NT2/D1 (cell line): Measurements from ENCODE around the gene LDLRAD4.

Experiments
- DNase-seq: peaks from one replicate; pipeline ENCODE4 v3.0.0-alpha.2; 2011; ENCODE audit warnings: low read depth, low spot score
- H3K27me3 ChIP-seq: 2 replicates; pipeline ENCODE4 v1.6.0; 2011; ENCODE audit warnings: mild to moderate bottlenecking; ENCODE audit not compliant: insufficient read length, insufficient read depth
- H3K36me3 ChIP-seq: 2 replicates; pipeline ENCODE4 v1.6.1; 2011; ENCODE audit warnings: mild to moderate bottlenecking, low read length, mixed read lengths; ENCODE audit not compliant: insufficient read depth, insufficient read length
- H3K4me1 ChIP-seq: 2 replicates; pipeline ENCODE4 v1.5.1; 2011; ENCODE audit not compliant: insufficient read depth, insufficient read length
- H3K4me3 ChIP-seq: 2 replicates; pipeline ENCODE4 v1.5.1; 2011; ENCODE audit warnings: low read depth; ENCODE audit not compliant: insufficient read length
- H3K9ac ChIP-seq: 2 replicates; pipeline ENCODE4 v1.6.0; 2011; ENCODE audit warnings: low read depth; ENCODE audit not compliant: insufficient read length
- H3K9me3 ChIP-seq: 2 replicates; pipeline ENCODE4 v1.5.1; 2011; ENCODE audit warnings: mild to moderate bottlenecking, low read length; ENCODE audit not compliant: insufficient read depth
- SUZ12 ChIP-seq: IDR thresholded peaks from 2 replicates; pipeline ENCODE4 v1.6.1; 2011; ENCODE audit not compliant: insufficient read length, insufficient read depth; ENCODE audit errors: extremely low read depth
- YY1 ChIP-seq: IDR thresholded peaks from 2 replicates; pipeline ENCODE4 v1.6.1; 2011; ENCODE audit not compliant: insufficient read length, insufficient read depth
- ZNF274 ChIP-seq: IDR thresholded peaks from 2 replicates; pipeline ENCODE4 v1.6.1; 2011; ENCODE audit warnings: mild to moderate bottlenecking, low read depth, low read length

Gene LDLRAD4

DNA sequence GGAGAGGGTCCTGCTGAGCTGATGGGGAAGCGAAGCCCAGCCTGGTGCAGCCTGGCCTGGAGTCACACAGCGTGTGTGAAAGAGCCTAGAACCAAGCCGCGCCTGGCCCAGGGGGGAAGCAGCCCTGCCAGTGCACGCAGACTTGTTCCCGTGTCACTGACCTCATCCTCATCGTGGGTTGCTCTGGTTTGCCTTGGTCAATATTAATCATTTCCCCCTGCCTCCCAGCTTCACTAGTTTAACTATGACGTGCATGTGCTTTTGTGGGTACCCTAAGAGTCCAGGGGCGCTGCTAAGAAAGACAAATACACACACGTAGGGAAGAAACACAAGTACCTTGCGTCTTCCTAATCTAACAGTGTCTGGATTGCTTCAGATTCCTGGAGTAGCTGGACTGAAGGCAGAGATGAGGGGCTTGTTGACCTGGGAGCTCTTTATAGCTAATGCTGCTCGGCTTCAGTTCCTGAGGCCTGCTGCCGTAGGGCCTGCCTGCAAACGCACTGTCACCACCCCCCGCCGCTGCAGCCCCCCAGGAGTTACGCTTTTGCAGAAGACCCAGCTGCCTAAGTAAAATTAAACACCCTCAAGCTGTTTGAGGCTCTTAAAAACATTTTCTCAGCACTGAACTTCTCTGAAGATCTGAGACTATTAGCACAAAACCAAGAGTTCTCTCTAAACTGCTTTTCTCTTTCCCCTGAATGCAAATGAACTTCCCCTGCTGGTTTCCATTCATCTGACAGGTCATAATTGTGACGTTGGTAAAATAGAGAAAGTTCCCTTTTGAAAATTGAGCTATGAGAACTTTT lies 348.6 kb downstream of the LDLRAD4 start:
- H3K9ac ChIP-seq, result no peak overlapping the region

DNA sequence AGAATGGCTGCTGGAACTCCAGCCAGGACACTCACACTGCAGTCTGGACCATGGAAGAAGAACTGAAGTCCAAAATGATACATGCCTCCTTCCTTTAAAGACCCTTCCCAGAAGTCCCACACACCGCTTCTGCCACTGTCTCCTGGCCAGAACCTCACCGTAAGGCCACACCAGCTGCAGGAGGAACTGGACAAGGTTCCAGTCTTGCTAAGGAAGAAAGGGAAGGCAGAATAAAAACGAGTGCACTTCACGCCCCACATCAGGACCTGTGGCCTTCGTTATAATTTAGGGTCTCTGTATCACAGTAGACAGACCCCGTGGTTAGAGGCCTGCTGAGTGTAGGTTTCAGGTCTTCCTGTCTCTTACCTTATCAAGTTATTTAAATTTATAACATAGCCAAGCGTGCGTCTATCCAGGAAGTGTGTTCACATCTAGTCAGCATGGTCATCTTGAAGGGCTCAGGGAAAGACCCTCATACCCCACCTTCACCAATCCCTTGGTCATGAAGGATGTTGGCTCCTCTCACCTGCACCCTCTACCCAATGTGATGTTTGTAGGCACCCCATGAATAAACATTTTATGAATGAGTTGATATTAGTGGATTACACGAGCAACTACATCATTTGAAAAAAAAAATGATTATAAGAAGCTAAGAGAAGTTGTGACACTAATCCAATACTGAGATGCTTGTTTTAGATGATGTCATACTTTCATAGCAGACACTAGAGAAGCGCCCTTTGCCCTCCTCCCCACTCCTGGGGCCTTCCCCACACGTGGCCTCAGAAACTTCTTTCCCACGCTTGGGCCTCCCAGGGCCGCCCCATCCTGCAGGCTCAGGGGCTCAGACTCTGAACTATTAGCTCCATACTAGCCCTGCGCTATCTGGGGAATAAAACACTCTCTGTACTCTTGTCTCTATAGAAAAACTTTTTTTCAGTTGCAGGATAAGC lies 350.2 kb downstream of the LDLRAD4 start:
- Histone ChIP-seq H3K4me1 (no peaks in the 10 kb centered on the region), H3K9ac (no peak overlapping the region), H3K9me3 (no peaks in the 10 kb centered on the region), H3K36me3 (no peaks in the 10 kb centered on the region), H3K27me3 (no peaks in the 10 kb centered on the region), H3K4me3 (no peak overlapping the region)
- no peak for DNase-seq
- TF ChIP-seq SUZ12, result no peak
- TF ChIP-seq ZNF274, result no peak
- no peak for TF ChIP-seq YY1

More for the DNA sequence above, 348.6 kb downstream of the LDLRAD4 start:
- no peak overlapping the region for H3K4me3 ChIP-seq
- no peaks in the 10 kb centered on the region for H3K4me1 ChIP-seq
- TF ChIP-seq ZNF274, result no peak
- no peak for TF ChIP-seq SUZ12
- TF ChIP-seq YY1, result no peak
- no peaks in the 10 kb centered on the region for H3K27me3 ChIP-seq
- no peaks in the 10 kb centered on the region for H3K9me3 ChIP-seq
- H3K36me3 ChIP-seq, result no peaks in the 10 kb centered on the region
- DNase-seq, result no peak

DNA sequence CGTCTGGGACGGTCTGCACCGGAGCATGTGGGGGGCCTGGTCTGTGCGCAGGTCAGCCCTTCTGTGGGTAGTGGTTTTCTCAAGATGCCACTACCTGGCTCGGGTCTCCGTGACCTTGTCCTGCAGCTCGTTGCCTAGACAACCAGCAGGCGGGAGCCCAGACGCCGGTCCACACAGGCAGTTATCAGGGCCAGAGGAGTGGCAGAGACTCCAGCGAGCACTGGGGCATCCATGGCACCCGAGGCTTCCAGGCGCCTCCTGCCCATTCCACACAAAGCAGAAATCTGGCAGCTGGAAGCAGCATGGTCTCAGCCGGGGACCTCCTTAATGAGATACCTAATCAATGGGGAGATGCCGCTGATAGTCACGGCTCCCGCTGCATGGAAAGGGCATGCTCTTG lies 351.7 kb downstream of the LDLRAD4 start:
- no peak overlapping the region for H3K9ac ChIP-seq
- no peaks in the 10 kb centered on the region for H3K9me3 ChIP-seq
- no peak for TF ChIP-seq SUZ12
- no peak for TF ChIP-seq YY1
- no peak for TF ChIP-seq ZNF274
- H3K4me3 ChIP-seq, result no peak overlapping the region
- no peak for DNase-seq
- H3K4me1 ChIP-seq, result no peaks in the 10 kb centered on the region
- H3K27me3 ChIP-seq, result no peaks in the 10 kb centered on the region
- H3K36me3 ChIP-seq, result no peaks in the 10 kb centered on the region

DNA sequence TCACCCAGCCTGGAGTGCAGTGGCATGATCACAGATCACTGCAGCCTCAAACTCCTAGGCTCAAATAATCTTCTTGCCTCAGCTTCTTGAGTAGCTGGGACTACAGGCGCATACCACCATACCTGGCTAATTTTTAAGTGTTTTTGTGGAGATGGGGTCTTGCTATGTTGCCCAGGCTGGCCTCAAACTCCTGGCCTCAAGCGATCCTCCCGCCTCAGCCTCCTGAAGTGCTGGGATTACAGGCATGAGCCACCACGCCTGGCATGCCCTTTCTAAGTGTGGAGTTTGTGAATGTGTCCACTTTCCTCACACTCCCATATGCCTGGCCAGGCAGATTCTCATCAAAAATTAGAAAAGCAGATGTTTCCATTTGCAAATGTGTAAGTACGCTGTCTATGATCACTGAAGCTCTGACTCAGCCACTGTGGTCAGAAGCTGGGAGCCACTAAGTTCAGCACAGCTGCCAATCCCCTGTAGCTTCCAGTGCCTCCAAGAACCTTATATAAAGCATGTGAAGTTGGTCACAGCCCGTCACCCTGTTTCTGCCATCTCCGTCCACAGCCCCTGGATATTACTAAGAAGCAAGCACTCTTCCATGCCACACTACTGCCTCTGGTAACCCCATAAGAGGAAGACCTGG lies 352.4 kb downstream of the LDLRAD4 start:
- Histone ChIP-seq H3K36me3 (no peaks in the 10 kb centered on the region), H3K9ac (no peak overlapping the region), H3K4me3 (no peak overlapping the region), H3K9me3 (no peaks in the 10 kb centered on the region), H3K27me3 (no peaks in the 10 kb centered on the region), H3K4me1 (no peaks in the 10 kb centered on the region)
- TF ChIP-seq YY1 (no peak), ZNF274 (no peak), SUZ12 (no peak)
- no peak for DNase-seq

DNA sequence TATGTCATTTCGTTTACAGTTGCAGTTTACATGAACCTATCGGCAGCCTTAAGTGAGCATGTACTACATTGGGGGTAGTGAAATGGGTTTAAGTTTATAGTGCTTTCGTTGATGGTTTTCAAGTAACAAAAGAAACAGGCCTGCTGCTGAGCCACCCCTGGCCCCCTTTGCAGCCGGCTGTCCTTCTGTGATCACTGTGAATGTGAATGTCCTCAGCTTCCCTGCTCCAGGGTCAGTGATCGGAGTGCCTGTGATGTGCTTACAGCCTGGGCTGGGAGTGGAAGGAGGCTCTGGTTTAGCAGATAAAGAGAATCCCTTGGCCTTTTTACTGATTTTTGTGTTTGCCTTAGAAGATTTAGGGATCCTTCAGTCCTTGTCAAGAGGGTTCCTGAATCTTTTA lies 353.6 kb downstream of the LDLRAD4 start:
- no peaks in the 10 kb centered on the region for H3K9me3 ChIP-seq
- no peak for DNase-seq
- H3K36me3 ChIP-seq, result no peaks in the 10 kb centered on the region
- no peak overlapping the region for H3K4me3 ChIP-seq
- no peak overlapping the region for H3K9ac ChIP-seq
- H3K27me3 ChIP-seq, result no peaks in the 10 kb centered on the region
- TF ChIP-seq SUZ12, result no peak
- TF ChIP-seq YY1, result no peak
- TF ChIP-seq ZNF274, result no peak
- H3K4me1 ChIP-seq, result no peaks in the 10 kb centered on the region

DNA sequence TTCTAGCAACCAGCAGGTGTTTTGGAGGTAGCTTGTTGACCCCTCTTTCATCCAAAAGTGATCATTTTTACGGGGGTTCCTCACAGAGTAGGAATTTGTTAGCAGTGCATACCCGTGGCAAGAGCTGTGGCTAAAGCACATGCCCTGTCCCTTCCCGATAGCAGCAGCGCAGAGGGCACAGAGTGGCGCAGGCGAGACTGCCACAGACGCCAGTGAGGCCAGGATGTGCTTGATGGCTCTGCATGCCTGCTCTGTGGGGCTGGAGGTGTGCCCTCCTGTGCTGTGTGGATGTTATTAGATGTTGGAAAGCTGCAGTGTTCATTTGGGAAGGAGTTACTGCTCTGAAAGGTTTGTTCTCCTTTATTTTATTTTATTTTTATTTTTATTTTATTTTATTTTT lies 354.2 kb downstream of the LDLRAD4 start:
- Histone ChIP-seq H3K9ac (no peak overlapping the region), H3K36me3 (no peaks in the 10 kb centered on the region), H3K27me3 (no peaks in the 10 kb centered on the region), H3K9me3 (no peaks in the 10 kb centered on the region), H3K4me3 (no peak overlapping the region), H3K4me1 (no peaks in the 10 kb centered on the region)
- TF ChIP-seq YY1, result no peak
- no peak for TF ChIP-seq ZNF274
- DNase-seq, result no peak
